Sigmoid colon (tissue), 7 donors: ENCODE measurements around the gene WNK2. TPM values are rescaled to one million over a fixed set of nuclear protein-coding genes. Genes with fewer than 3 reads are reported as not detected.
A peak's percentile ranks its signal among the peaks of the same experiment; 100 is the strongest.

Experiments used
- DNase-seq: peaks from one replicate; pipeline ENCODE4 v3.0.0-alpha.2; 2019
- H3K27ac ChIP-seq, 4 donors: fragments of 200-600 bp; sonication (generic); one replicate each; pipeline ENCODE4 v1.5.1; 2016 to 2019; ENCODE audit warnings: mild to moderate bottlenecking in 1 of 4
- H3K27me3 ChIP-seq, 3 donors: fragments of 200-600 bp; sonication (generic); one replicate each; pipeline ENCODE4 v1.5.1; 2019; ENCODE audit warnings: mild to moderate bottlenecking in 1 of 3
- H3K36me3 ChIP-seq, 4 donors: fragments of 200-600 bp; sonication (generic); one replicate each; pipeline ENCODE4 v1.5.1; 2016 to 2019
- H3K4me1 ChIP-seq, 4 donors: fragments of 200-600 bp; sonication (generic); one replicate each; pipeline ENCODE4 v1.5.1; 2017 to 2019
- H3K4me3 ChIP-seq, 4 donors: fragments of 200-600 bp; sonication (generic); one replicate each; pipeline ENCODE4 v1.5.1; 2017 to 2019; ENCODE audit warnings: mild to moderate bottlenecking in 2 of 4, moderate library complexity in 1 of 4
- H3K9me3 ChIP-seq, 4 donors: fragments of 200-600 bp in 3 of 4; sonication (generic) in 3 of 4; one replicate each; pipeline versions ENCODE4 v1.5.1 to v1.6.1; 2013 to 2019
- EP300 ChIP-seq, 4 donors: sonication (generic); formaldehyde crosslinking; IDR thresholded peaks; one replicate each; pipeline ENCODE4 v1.6.1; 2017; ENCODE audit warnings: antibody characterized with exemption in 4 of 4
- POLR2A ChIP-seq, 2 donors: fragments of 450-650 bp; IDR thresholded peaks; one replicate each; pipeline ENCODE4 v1.6.1; 2016; ENCODE audit warnings: antibody characterized with exemption in 2 of 2, mild to moderate bottlenecking in 2 of 2, moderate library complexity in 2 of 2
- POLR2AphosphoS5 ChIP-seq, 4 donors: sonication (generic); formaldehyde crosslinking; IDR thresholded peaks; one replicate each; pipeline ENCODE4 v1.6.1; 2017; ENCODE audit warnings: antibody characterized with exemption in 4 of 4
- WGBS, 2 donors: extraction: QIAGEN DNeasy Blood & Tissue Kit; methylation state at CpG; one replicate each; pipeline ENCODE4 v1.1.7; 2013; 5-methylcytosine and 5-hydroxymethylcytosine counted together
- intact Hi-C: fragments of 100-400 bp; cut with DNase I; formaldehyde crosslinking; loops from one replicate; pipeline ENCODE4 v1.15.1; 2023
- polyA plus RNA-seq, 3 donors: library from polyadenylated mRNA; stranded (reverse); fragments of 200-250 nt; gene quantifications; one replicate each; pipeline ENCODE4 v1.2.3, GENCODE V29; 2013
- total RNA-seq, 4 donors: library from RNA; depleted of rRNA; stranded (reverse); fragments of >200 nt; gene quantifications; one replicate each; pipeline ENCODE4 v1.1.0, GENCODE V29; 2016
- TF ChIP-seq, protein P1 (sequence below), 4 experiments: fragments of 450-650 bp in 3 of 4; fragments of 200-600 bp in 1 of 4; IDR thresholded peaks; one replicate each; pipeline ENCODE4 v1.5.1; 2016 to 2019; ENCODE audit warnings: antibody characterized with exemption in 4 of 4, mild to moderate bottlenecking in 3 of 4, moderate library complexity in 2 of 4
- donor health status: healthy with polysubstance abuse.
- donor health status: Bipolar disorder and iron deficiency.
- donor health status: healthy.

WNK2 gene
- total and polyA plus RNA-seq, 7 donors, result 12.6 to 95.8 (median 20.0) TPM

DNA sequence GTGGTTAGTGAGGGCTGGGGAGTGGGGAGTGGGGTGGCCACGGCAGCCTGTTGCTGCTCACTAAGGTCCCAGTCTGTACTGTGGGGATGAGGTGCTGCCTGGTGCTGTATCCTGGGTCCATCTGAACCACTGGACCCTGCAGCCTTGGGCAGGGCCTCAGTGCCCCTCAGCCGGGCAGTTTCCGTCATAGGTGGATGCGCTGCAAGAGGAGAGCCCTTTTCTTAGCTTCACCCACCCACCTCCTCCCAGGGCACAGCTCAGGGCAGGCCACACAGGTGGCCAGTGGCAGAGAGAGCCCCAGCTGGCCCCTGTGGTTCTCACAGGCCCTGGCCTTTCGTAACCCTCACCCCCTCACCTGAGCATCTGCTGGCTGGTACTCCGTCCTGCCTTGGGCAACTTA, 46.2 kb downstream of the WNK2 start:
- Histone ChIP-seq H3K9me3 (no peaks in the 10 kb centered on the region), H3K27ac (no peak overlapping the region), H3K27me3 (no peaks in the 10 kb centered on the region), H3K4me3 (no peak overlapping the region), H3K4me1 (peaks cover 0 to 43% (median 36%) of the 10 kb centered on the region in 4 donors), H3K36me3 (peaks cover 0 to 11% (median under 1%) of the 10 kb centered on the region in 4 donors)
- no peak for DNase-seq
- TF ChIP-seq POLR2A (IDR thresholded peaks at IDR 0.05) (no peak), EP300 (IDR thresholded peaks at IDR 0.05) (no peak), POLR2AphosphoS5 (IDR thresholded peaks at IDR 0.05) (no peak)
- TF ChIP-seq, protein P1, sequence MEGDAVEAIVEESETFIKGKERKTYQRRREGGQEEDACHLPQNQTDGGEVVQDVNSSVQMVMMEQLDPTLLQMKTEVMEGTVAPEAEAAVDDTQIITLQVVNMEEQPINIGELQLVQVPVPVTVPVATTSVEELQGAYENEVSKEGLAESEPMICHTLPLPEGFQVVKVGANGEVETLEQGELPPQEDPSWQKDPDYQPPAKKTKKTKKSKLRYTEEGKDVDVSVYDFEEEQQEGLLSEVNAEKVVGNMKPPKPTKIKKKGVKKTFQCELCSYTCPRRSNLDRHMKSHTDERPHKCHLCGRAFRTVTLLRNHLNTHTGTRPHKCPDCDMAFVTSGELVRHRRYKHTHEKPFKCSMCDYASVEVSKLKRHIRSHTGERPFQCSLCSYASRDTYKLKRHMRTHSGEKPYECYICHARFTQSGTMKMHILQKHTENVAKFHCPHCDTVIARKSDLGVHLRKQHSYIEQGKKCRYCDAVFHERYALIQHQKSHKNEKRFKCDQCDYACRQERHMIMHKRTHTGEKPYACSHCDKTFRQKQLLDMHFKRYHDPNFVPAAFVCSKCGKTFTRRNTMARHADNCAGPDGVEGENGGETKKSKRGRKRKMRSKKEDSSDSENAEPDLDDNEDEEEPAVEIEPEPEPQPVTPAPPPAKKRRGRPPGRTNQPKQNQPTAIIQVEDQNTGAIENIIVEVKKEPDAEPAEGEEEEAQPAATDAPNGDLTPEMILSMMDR (IDR thresholded peaks at IDR 0.05), result no peak
- intact Hi-C loops, result no loop called here
- 82 to 85% methylated on average over 6 of the region's 6 CpGs for WGBS, 2 donors

DNA sequence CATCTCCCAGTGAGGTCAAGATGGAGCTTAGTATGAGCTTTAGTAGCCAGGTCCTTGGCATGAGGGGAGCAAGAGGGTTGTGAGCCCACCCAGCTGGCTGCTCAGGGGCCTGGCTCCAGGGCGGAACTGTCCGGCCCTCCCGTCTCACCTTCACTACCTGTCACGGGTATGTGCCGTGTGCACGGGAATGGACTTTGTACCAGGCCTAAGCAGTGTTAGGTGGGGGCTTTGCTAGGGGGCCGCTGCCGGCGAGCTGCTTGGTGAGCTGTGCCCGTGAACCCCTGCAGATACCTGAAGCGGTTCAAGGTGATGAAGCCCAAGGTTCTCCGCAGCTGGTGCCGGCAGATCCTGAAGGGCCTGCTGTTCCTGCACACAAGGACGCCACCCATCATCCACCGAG, 46.7 kb downstream of the WNK2 start:
- Histone ChIP-seq H3K36me3 (peaks cover 0 to 15% (median 2%) of the 10 kb centered on the region in 4 donors), H3K9me3 (no peaks in the 10 kb centered on the region), H3K4me1 (peaks cover 0 to 42% (median 32%) of the 10 kb centered on the region in 4 donors), H3K4me3 (no peak overlapping the region), H3K27me3 (no peaks in the 10 kb centered on the region), H3K27ac (peak overlapping the region in 1 of 4 donors; percentile 11)
- 29 to 80% methylated on average over 15 of the region's 15 CpGs for WGBS, 2 donors
- DNase-seq, result no peak
- intact Hi-C loops, result no loop called here
- TF ChIP-seq EP300 (IDR thresholded peaks at IDR 0.05), result no peak
- no peak for TF ChIP-seq POLR2AphosphoS5 (IDR thresholded peaks at IDR 0.05)
- TF ChIP-seq, protein P1 (IDR thresholded peaks at IDR 0.05), result no peak
- TF ChIP-seq POLR2A (IDR thresholded peaks at IDR 0.05), result no peak

DNA sequence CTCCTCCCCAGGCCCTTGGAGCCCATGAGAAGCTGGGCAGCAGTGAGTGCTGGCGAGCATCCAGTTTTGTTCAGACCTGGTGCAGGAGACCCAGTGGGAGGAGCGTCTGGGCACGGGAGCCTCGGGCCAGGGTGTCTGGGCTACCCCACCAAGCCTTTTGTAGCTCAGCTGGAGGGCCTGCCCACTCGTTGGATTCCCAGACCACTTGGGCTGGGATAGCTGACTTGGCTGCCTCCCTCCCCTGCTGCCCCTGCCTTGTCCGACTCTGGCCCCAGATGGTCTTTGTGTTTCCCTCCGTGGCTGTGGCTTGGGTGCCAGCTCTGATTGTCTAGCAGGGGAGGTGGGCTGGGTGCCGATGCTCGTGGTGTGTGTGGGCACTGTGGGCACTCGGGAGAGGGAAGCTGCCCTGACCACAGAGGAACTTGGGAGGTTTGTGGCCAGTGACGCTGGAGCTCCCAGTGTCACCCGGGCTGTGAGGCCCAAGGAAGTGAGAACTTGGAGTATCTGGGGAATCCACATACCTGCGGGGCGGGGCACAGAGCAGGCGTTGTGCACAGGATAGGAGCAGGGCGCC, 47.3 kb downstream of the WNK2 start:
- intact Hi-C loops, result no loop called here
- no peak for DNase-seq
- 10 to 26% methylated on average over 16 of the region's 16 CpGs for WGBS, 2 donors
- TF ChIP-seq, protein P1 (IDR thresholded peaks at IDR 0.05), result no peak
- TF ChIP-seq POLR2AphosphoS5 (IDR thresholded peaks at IDR 0.05) (no peak), POLR2A (IDR thresholded peaks at IDR 0.05) (no peak), EP300 (IDR thresholded peaks at IDR 0.05) (no peak)
- Histone ChIP-seq H3K27me3 (no peaks in the 10 kb centered on the region), H3K27ac (peak overlapping the region in 1 of 4 donors; percentile 11), H3K36me3 (peaks cover 0 to 20% (median 3%) of the 10 kb centered on the region in 4 donors), H3K4me1 (peaks cover 0 to 36% (median 28%) of the 10 kb centered on the region in 4 donors), H3K9me3 (no peaks in the 10 kb centered on the region), H3K4me3 (no peak overlapping the region)

DNA sequence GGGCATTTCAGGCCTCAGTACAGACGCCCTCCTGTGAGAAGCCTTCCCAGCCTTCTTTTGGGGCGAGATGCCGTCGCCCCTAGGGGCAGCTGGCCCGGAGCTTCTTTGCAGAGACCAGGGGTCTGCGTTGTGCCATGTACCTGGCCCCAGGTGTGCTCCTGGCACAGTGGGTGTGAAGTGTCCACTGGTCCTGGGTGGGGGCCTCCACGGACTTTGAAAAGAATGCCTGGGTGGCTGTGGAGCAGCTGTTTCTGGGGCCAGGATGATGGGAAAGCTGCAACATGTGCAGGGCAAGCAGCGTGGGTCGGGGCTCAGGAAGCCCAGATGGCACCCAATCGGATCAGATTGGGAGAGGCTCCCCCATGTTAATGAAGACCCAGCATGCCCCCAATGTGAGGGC, 47.8 kb downstream of the WNK2 start:
- TF ChIP-seq EP300 (IDR thresholded peaks at IDR 0.05) (no peak), POLR2AphosphoS5 (IDR thresholded peaks at IDR 0.05) (no peak), POLR2A (IDR thresholded peaks at IDR 0.05) (no peak)
- TF ChIP-seq, protein P1 (IDR thresholded peaks at IDR 0.05), result no peak
- peaks cover 0 to 34% (median 28%) of the 10 kb centered on the region in 4 donors for H3K4me1 ChIP-seq

More for the DNA sequence above, 47.8 kb downstream of the WNK2 start:
- Histone ChIP-seq H3K27ac (no peak overlapping the region), H3K9me3 (no peaks in the 10 kb centered on the region), H3K27me3 (no peaks in the 10 kb centered on the region), H3K36me3 (peaks cover 0 to 25% (median 3%) of the 10 kb centered on the region in 4 donors), H3K4me3 (no peak overlapping the region)
- WGBS, 2 donors, result 57 to 69% methylated on average over 10 of the region's 10 CpGs
- intact Hi-C loops, result no loop called here
- no peak for DNase-seq
